A549 (cell line): Measurements from ENCODE around the gene SOWAHC.

Experiments
- CHD2 ChIP-seq: fragments of 150-350 bp; IDR thresholded peaks from 2 replicates; pipeline ENCODE4 v1.6.1; 2014; ENCODE audit warnings: low read length; ENCODE audit not compliant: partially characterized antibody
- CTCF ChIP-seq: fragments of >200 bp; sonication (Bioruptor Twin); formaldehyde crosslinking; IDR thresholded peaks from 3 replicates; pipeline ENCODE4 v1.5.1; 2016
- EP300 ChIP-seq, 2 experiments: fragments of >200 bp; sonication (Bioruptor Twin); formaldehyde crosslinking; IDR thresholded peaks; 2 replicates in 1 of 2; 3 replicates in 1 of 2; pipeline ENCODE4 v1.6.1; 2016 to 2017
- JUN ChIP-seq, 2 experiments: fragments of >200 bp; sonication (Bioruptor Twin); formaldehyde crosslinking; IDR thresholded peaks; 2 replicates in 1 of 2; 3 replicates in 1 of 2; pipeline ENCODE4 v1.6.1; 2016 to 2017
- NPAS2 ChIP-seq: fragments of 250-450 bp; sonication (Bioruptor Pico); IDR thresholded peaks from 2 replicates; pipeline ENCODE4 v1.8.0; 2022; ENCODE audit warnings: mild to moderate bottlenecking, moderate library complexity, borderline replicate concordance
- POLR2A ChIP-seq: IDR thresholded peaks from 2 replicates; pipeline ENCODE4 v1.6.1; 2012; ENCODE audit warnings: mild to moderate bottlenecking, low read length
- USF2 ChIP-seq: fragments of 450-650 bp; IDR thresholded peaks from 2 replicates; pipeline ENCODE4 v1.6.1; 2014; ENCODE audit warnings: antibody characterized with exemption

DNA sequence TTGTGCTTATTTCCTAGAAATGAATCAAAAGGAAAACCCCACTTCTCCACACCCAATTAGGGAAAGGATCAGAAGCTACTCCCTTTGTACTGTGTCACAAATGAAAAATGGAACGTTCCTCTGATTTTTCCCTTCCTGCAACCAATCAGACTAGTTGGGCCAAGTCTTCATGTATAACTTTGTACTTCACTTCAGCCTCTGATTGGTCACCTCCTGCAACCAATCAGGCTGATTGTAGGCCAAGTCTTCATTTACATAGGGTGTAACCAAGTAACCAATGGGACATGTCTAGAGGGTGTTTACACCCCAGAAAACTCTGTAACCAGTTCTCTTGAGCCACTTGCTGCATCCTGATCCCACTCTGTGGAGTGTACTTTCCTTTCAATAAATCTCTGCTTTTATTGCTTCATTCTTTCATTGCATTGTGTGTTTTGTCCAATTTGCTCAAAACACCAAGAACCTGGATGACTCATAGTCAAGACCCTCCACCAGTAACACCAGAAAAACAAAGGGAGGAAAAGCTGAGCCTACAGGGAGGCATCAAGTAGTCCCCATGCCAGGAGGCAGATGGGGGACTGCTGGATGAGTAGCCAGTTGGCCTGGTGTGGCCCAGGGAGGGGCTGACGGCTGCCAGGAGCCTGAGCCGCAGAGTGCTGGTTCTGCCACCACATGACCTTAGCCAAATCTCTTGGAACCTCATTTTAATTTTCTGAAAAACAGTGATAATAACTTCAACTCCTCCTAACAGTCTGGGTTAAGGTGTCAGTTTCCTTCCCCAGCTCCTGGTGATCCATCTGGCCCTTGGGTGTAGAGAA, 46.1 kb downstream of the SOWAHC start:
- TF ChIP-seq CTCF: no peak
- no peak for TF ChIP-seq JUN (IDR thresholded peaks at IDR 0.05)
- TF ChIP-seq CHD2: no peak
- no peak for TF ChIP-seq NPAS2 (CRISPR knock-in tag)
- no peak for TF ChIP-seq EP300 (IDR thresholded peaks at IDR 0.05)
- no peak for TF ChIP-seq USF2
- no peak for TF ChIP-seq POLR2A
